AG10803 (cell line): ENCODE data around the gene STK32C.
A peak's percentile ranks its signal among the peaks of the same experiment; 100 is the strongest.
"Not testable (repeated sequence)": the region's sequence is repeated elsewhere in the genome, so short reads cannot be mapped to it uniquely, and the experiment has no call there.

Experiments
- DNase-seq: peaks from one replicate; pipeline ENCODE4 v3.0.0; 2010; ENCODE audit warnings: low read depth
- H3K4me3 ChIP-seq: 2 replicates; pipeline ENCODE4 v1.5.1; 2011; ENCODE audit warnings: mild to moderate bottlenecking, low read length, control low read depth
- CTCF ChIP-seq: conservative IDR thresholded peaks from 2 replicates; pipeline ENCODE4 v1.5.1; 2011; ENCODE audit warnings: mild to moderate bottlenecking, low read length, control low read depth, inconsistent platforms

The STK32C gene

GRCh38 chr10:132225849-132226205, 81.9 kb downstream of the STK32C start:
- DNase-seq: no peak
- TF ChIP-seq CTCF: no peak
- H3K4me3 ChIP-seq: no peak overlapping the region

GRCh38 chr10:132225073-132225848, 82.5 kb downstream of the STK32C start:
- H3K4me3 ChIP-seq: no peak overlapping the region
- DNase-seq: no peak
- no peak for TF ChIP-seq CTCF

- TF ChIP-seq CTCF: no peak
- H3K4me3 ChIP-seq: no peak overlapping the region
- no peak for DNase-seq
These were observed 83.2 kb downstream of the STK32C start for GRCh38 chr10:132224343-132225072.

GRCh38 chr10:132223611-132224342, 84.0 kb downstream of the STK32C start:
- DNase-seq: no peak
- H3K4me3 ChIP-seq: no peak overlapping the region
- no peak for TF ChIP-seq CTCF

- peak; percentile 75 for DNase-seq
- TF ChIP-seq CTCF: peak; percentile 99
- no peak overlapping the region for H3K4me3 ChIP-seq
These were observed 84.6 kb downstream of the STK32C start for GRCh38 chr10:132223156-132223590.

GRCh38 chr10:132222726-132223125, 85.0 kb downstream of the STK32C start:
- no peak overlapping the region for H3K4me3 ChIP-seq

GRCh38 chr10:132220996-132221395, 86.8 kb downstream of the STK32C start:
- not testable (repeated sequence) for DNase-seq, H3K4me3 ChIP-seq

More at GRCh38 chr10:132222726-132223125, 85.0 kb downstream of the STK32C start:
- no peak for DNase-seq
- TF ChIP-seq CTCF: no peak
